GM12892 (cell line): ENCODE results near the gene OTC.

Experiments used
- POLR2AphosphoS5 ChIP-seq: IDR thresholded peaks from 2 replicates; pipeline ENCODE4 v1.6.1; 2011; ENCODE audit warnings: low read depth, low read length, control low read depth
- TAF1 ChIP-seq: IDR thresholded peaks from 2 replicates; pipeline ENCODE4 v1.6.1; 2011; ENCODE audit warnings: low read depth, mild to moderate bottlenecking, control low read depth, low read length, borderline replicate concordance

DNA sequence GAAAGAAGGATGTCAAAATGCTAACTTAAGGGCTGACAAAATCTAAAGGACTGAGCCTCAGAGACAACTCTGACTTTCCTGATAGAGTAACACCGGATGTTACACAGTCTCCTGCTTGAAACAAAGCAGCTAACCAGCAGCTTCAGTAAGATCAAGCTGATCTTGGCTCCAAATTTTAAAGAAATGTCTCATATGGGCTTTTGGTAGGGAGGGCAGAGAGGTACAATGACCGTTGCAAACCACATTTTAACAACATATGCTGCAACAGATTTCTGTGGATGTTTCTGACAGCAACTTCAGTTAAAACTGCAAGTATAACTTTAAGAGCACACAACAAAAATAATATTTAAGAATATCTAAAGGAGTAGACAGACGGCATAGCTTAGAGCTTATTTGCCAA is 34.2 kb upstream of the OTC start:
- TF ChIP-seq POLR2AphosphoS5 (no peak), TAF1 (no peak)
